AG08396 (cell line): Measurements from ENCODE around the gene EGFR.

ENCODE experiments used
- DNase-seq: peaks from one replicate; pipeline ENCODE4 v3.0.0; 2012; ENCODE audit warnings: low spot score, mixed read lengths

Gene EGFR

GRCh38 chr7:55127622-55128081 is 108.8 kb downstream of the EGFR start:
- no peak for DNase-seq

GRCh38 chr7:55128693-55129394 is 110.0 kb downstream of the EGFR start:
- DNase-seq, result no peak

- DNase-seq, result no peak
Observed at GRCh38 chr7:55129541-55130394, 111.0 kb downstream of the EGFR start.

GRCh38 chr7:55130395-55131141 is 111.8 kb downstream of the EGFR start:
- DNase-seq, result peak; percentile 72

GRCh38 chr7:55131142-55131929 is 112.5 kb downstream of the EGFR start:
- DNase-seq, result no peak

DNA sequence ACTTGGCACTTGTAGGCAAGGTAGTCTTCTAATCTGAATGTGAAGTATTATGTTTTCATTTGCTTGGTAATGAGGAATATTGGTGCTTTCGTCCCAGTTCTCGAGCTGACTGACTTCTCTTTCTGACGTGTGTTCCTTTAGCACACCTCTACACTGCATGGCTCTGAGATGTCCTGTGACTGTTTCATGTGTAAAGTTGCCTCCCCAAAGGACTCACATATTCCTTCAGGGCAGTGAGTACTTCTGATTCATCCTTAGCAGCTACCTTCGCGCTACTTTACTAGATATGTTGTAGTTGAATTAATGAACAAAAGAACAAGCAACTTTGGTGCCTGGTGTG is 113.7 kb downstream of the EGFR start:
- no peak for DNase-seq

- DNase-seq, result peak; percentile 84
Observed at GRCh38 chr7:55132890-55133551, 114.2 kb downstream of the EGFR start.

DNA sequence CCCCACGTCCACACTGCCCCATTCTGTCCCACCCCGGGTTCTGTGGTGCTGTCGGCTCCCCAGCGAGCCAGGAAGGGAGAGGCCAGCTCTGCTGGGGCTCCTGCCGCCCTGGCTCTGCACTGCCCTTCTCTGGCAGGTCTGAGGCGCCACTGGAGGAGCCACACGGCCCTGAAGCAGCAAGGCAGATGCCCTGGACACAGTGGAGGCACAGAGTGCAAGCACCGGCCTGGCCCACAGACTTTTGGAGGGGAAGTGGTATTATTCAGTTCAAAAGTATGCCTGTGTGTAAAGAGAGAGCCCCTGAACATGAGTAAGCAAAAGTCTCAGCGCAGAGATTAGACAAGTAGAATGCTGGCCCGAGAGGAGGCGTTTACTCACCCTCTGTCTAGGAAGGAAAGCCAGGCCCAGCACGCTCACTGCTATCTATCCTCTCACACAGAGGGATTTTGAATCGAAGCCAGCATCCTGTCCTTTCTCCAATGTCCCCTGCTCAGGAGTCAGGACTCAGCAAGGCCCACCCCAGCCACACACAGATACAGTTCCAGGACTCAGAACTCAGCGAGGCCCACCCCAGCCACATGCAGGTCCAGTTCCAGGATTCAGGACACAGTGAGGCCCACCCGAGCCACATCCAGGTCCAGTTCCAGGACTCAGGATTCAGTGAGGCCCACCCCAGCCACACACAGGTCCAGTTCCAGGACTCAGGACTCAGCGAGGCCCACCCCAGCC is 115.0 kb downstream of the EGFR start:
- peak; percentile 84 for DNase-seq

DNA sequence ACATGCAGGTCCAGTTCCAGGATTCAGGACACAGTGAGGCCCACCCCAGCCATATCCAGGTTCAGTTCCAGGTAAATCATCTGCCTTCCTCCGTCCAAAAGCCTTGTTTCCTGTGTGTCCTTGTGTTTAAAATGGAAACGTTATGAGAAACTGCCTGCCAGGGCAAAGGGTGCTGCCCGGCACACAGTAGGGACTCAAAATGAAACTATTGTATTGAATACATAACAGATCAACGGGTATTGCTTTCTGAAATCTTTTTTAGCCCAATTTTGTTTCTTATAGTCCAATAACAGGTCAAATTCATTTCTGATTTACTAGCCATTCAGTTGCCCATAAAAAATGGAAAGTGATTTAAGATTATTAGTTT is 115.5 kb downstream of the EGFR start:
- DNase-seq, result no peak

DNA sequence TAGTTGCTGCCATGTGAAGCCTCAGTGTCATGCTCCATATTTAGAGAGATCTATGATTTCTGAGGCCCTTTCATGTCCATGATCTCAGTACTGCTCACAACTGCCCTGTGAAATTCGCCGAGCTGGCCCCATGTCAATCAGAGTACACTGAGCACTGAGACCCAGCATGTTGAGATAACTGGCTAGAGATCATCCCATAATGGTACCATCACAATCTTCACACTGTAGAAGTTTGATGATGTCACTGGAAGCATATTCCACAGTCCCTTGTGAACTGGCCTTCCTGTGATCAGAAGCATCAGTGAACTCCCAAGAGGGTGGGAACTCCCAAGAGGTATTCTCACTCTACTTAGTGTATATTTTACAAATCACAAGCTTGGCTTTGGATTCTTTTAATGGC is 116.0 kb downstream of the EGFR start:
- no peak for DNase-seq

GRCh38 chr7:55135462-55135861 is 116.6 kb downstream of the EGFR start:
- no peak for DNase-seq

DNA sequence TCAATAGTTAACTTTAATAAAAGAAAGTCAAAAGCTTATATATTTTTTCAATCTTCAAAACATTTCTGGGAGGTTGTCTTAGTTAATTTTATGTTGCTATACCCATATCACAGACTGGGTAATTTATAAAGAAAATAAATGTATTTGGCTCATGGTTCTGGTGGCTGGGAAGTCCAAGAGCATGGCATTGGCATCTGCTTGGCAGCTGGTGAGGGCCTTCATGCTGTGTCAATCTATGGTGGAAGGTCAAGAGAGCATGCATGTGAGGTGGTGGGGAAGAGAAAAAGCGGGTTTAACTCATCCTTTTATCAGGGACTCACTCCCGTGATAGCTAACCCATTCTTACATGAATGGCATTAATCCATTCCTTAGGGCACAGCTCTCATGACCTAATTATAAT is 119.8 kb downstream of the EGFR start:
- DNase-seq, result no peak

- DNase-seq, result no peak
Observed at GRCh38 chr7:55140221-55140940, 121.6 kb downstream of the EGFR start.

DNA sequence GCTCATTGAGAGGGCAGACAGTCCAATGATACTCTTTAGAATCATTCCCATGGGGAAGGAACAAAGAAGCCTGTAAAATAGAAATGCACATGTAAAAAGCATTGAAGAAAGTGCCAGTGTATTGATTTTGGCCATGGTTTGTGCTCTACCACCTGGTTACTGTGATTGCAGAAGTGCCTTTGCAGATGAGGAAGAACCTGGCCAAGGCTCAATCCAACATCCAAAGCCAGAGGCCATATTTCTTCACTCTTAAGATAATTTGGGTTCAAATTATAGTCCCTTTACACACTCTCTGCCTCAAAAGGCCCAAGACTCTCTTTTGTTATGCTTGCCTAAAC is 122.1 kb downstream of the EGFR start:
- no peak for DNase-seq

- DNase-seq, result no peak
Observed at GRCh38 chr7:55142919-55143600, 124.2 kb downstream of the EGFR start.

- no peak for DNase-seq
Observed at GRCh38 chr7:55144333-55145317, 125.8 kb downstream of the EGFR start.

GRCh38 chr7:55145606-55146005 is 126.8 kb downstream of the EGFR start:
- DNase-seq, result no peak

GRCh38 chr7:55147101-55147500 is 128.3 kb downstream of the EGFR start:
- DNase-seq, result no peak
